ENCODE measurements around the gene IL17C. TPM values are rescaled to one million over a fixed set of nuclear protein-coding genes. Genes with fewer than 3 reads are reported as not detected.

IL17C gene
- total and polyA plus RNA-seq, 2 donors (not counting 3 experiments of a cell fraction or from before 2014, with no cell fraction given) = 0.17 TPM; not detected in 1

DNA sequence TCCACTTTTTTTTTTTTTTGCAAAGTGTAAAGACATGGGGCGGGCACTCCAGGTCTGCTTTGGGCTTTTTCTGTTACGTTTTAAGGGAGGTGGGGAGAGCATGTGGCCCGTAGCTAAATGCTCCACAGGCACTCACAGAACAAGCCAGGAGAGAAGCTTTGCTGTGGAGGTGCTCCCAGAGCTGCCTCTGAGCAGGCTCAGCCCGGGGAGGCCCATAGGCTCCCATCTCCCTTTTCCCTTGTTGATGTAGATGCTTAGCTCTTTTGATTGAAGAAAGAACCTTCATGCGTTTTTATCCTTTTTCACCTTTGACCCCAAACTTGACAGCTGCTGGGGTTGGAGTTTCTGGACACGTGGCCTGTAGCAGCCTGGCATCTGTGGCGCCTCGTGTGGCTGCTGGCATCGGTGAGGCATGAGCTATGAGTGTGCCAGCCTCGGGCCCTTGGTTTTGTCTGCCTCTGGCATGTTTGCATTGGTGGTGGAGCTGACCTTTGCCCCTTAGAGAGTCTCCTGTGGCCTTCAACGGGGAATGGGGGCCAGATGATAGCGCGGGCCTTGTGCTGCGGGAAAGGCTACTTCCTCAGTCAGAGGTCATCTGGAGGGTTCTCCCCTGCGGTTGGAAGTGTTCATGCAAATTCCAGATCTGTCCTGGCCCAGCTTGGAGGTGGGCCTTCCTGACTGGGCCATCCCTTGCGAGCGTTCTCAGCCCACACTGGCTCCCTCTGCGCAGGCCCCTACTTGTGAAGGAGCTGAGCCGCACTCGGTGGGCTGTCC, 20.0 kb upstream of the IL17C start:
- FAIRE-seq (no peak), DNase-seq (ENCODE audit: low read depth, low spot score) (no peak)
- no peaks in the 10 kb centered on the region for H3K9me1 ChIP-seq (replicated peaks; ENCODE audit: control insufficient read depth, extremely low read depth, insufficient read depth, low read length)
- dilution Hi-C loops (cut with MboI; ENCODE audit: extremely low pct_ligation_motif_present, low sequenced_read_pairs) = no loop called here
- H3K27me3 ChIP-seq (ENCODE audit: control insufficient read depth in 2 of 2, insufficient read depth in 2 of 2, low read length in 2 of 2) = no peaks in the 10 kb centered on the region
- intact Hi-C loops (cut with micrococcal nuclease) = no loop called here
- no peaks in the 10 kb centered on the region for H3K4me1 ChIP-seq (ENCODE audit: control insufficient read depth, extremely low read depth, insufficient read depth, low read length)
- H3K9me3 ChIP-seq (replicated peaks; ENCODE audit: control insufficient read depth, insufficient read depth, low read length) = no peaks in the 10 kb centered on the region
- H3K79me2 ChIP-seq (ENCODE audit: control insufficient read depth, insufficient read depth, low read length) = peaks cover 4% of the 10 kb centered on the region
- H3K36me3 ChIP-seq (ENCODE audit: control insufficient read depth in 2 of 2, extremely low read depth in 1 of 2, insufficient read depth in 2 of 2, low read length in 2 of 2) = peaks cover 4 to 28% of the 10 kb centered on the region in 2 experiments
- ChIA-PET POLR2A (interaction anchor here (0.6 kb wide), 1 partner anchor 65 kb away, joined by 6 read pairs; no protein-coding TSS in a partner anchor), CTCF (interaction anchor here (1.2 to 1.3 kb wide), 3 partner anchors 9 to 119 kb away, joined by 3 read pairs; no protein-coding TSS in a partner anchor)
- H2AFZ ChIP-seq (ENCODE audit: low read depth, low read length) = no peak overlapping the region
- TF ChIP-seq POLR2AphosphoS5 (IDR thresholded peaks at IDR 0.05; ENCODE audit: insufficient read depth, low read depth, low read length) = no peak
- TF ChIP-seq, protein P1, sequence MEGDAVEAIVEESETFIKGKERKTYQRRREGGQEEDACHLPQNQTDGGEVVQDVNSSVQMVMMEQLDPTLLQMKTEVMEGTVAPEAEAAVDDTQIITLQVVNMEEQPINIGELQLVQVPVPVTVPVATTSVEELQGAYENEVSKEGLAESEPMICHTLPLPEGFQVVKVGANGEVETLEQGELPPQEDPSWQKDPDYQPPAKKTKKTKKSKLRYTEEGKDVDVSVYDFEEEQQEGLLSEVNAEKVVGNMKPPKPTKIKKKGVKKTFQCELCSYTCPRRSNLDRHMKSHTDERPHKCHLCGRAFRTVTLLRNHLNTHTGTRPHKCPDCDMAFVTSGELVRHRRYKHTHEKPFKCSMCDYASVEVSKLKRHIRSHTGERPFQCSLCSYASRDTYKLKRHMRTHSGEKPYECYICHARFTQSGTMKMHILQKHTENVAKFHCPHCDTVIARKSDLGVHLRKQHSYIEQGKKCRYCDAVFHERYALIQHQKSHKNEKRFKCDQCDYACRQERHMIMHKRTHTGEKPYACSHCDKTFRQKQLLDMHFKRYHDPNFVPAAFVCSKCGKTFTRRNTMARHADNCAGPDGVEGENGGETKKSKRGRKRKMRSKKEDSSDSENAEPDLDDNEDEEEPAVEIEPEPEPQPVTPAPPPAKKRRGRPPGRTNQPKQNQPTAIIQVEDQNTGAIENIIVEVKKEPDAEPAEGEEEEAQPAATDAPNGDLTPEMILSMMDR (IDR thresholded peaks at IDR 0.05; ENCODE audit: extremely low read depth in 1 of 2, insufficient read depth in 1 of 2, low read depth in 1 of 2, low read length in 2 of 2) = no peak
- TF ChIP-seq, protein P2, sequence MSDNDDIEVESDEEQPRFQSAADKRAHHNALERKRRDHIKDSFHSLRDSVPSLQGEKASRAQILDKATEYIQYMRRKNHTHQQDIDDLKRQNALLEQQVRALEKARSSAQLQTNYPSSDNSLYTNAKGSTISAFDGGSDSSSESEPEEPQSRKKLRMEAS (IDR thresholded peaks at IDR 0.05; ENCODE audit: insufficient read depth, insufficient read length) = no peak
- TF ChIP-seq EZH2 (IDR thresholded peaks at IDR 0.05; ENCODE audit: borderline replicate concordance, low read depth, low read length, severe bottlenecking) = no peak
- TF ChIP-seq FOS (IDR thresholded peaks at IDR 0.05; ENCODE audit: borderline replicate concordance, insufficient read depth, low read length) = no peak
- no peak overlapping the region for H3K4me3 ChIP-seq (replicated peaks in 1 of 3; ENCODE audit: insufficient read depth in 1 of 3, low read depth in 1 of 3, low read length in 3 of 3)
- no TSS peak for BruUV-seq (replicated peaks)
- H3K9ac ChIP-seq (replicated peaks; ENCODE audit: extremely low read depth, insufficient read depth, low read length) = no peak overlapping the region
- no peak overlapping the region for H3K27ac ChIP-seq (ENCODE audit: insufficient read depth, low read depth, low read length)
- no peaks in the 10 kb centered on the region for H4K20me1 ChIP-seq (replicated peaks; ENCODE audit: control insufficient read depth, extremely low read depth, insufficient read depth, low read length)
- no peak overlapping the region for H3K4me2 ChIP-seq (ENCODE audit: insufficient read depth, low read length)

Measured in endothelial cell of umbilical vein (primary cell).